NCI-H526 treated with DMSO at 0.1 percent for 48 hours (cell line): Measurements from ENCODE around the gene DCAF4.

ENCODE experiments used
- DNase-seq: peaks from one replicate; lab custom pipeline; 2025; lab: John Stamatoyannopoulos, UW

DCAF4 gene

DNA sequence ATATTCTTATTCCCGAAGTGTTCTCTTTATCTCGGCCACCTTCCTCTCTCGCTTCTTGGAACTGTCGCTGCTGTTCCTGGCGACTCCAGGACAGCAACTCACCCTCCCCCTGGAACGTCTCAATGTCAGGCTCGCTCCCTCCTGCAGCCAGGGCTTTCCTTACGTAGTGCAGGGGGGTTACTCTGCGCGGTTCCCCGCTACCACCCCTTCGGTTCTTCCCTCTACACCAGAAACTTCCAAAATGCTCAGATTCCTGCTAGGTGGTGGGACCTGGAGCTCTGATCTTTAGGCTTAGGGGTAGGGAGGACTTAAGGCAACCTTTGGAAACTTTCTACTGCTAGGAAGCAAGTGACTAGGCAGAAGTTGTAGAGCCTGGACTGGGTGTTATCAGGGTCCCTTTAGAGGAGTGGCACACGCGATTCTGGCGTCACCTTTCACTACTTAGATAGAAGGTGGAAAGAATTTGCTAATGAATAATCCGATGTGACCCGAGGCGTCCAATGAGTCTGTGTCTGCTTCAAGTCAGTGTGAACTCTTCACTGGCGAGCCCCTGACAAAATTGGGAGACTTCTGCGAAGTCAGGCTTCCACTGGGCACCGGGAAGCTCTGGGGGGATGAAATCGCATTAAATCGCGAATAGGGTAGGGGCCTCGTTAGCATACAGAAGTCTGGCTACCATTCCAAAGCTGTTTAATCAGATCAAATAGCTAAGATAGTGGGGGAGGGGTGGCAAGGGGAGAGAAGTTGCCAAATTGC is 31.5 kb upstream of the DCAF4 start:
- DNase-seq: no peak

DNA sequence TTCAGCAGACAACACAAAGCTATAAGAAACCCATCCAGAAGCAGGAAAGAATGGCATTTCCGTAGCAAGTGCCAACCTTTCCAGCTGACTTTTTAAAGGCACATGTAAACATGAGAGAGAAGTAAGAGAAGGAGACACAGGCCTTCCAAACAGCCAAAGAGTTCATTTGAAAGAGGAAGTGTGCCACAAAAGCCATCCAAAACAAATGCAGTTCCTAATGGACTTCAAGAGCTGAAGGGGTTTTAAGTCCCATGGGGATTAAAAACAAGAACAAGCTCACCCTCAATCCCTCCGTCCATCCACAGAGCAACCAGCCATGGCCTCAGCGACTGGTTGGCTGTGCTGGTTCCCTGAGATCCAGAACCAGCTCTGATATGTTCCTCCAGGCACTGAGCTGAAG is 27.8 kb upstream of the DCAF4 start:
- no peak for DNase-seq

DNA sequence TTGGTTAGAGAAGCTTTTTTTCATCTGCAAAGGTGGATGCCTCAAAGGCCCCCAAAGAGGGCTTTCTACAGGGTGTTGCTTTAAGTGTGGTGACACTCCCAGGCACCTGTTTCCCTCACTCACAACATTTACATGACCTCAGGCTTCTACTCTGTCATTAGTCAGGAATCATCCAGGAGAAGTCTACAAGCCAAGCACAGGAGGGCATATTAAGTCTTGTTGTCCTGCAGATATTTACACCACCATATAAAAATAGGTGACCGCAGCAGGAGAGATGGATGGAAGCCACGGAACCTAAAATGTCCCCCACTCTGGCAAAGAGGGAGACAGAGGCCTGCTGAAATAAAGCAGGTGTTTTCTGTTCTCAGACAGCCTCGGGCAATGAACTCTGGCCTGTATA is 24.9 kb upstream of the DCAF4 start:
- no peak for DNase-seq

DNA sequence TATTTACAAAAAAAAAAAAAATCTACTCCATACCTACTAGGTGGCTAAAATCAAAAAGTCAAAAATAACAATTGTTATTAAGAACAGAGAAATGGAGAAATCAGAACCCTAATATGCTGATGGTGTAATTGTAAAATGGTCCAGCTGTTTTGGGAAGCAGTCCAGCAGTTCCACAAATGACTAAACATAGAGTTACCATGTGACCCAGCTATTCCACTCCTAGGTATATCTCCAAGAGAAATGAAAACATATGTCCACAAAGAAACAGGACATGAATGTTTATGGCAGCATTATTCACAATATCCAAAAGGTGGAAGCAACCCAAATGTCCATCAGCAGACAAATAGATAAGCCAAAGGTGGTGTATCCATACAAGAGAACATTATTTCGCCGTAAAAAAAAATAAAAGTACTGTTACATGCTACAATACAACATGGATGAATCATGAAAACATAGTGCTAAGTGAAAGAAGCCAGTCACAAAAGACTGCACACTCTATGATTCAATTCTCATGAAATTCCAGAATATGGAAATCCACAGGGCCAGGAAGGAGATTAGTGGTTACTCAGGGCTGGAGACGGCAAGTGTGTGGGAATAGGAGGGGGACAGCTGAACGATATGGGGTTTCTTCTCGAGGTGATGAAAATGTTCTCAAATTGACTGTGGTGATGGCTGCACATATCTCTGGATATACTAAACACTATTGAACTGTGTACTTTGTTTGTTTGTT is 23.3 kb upstream of the DCAF4 start:
- no peak for DNase-seq

DNA sequence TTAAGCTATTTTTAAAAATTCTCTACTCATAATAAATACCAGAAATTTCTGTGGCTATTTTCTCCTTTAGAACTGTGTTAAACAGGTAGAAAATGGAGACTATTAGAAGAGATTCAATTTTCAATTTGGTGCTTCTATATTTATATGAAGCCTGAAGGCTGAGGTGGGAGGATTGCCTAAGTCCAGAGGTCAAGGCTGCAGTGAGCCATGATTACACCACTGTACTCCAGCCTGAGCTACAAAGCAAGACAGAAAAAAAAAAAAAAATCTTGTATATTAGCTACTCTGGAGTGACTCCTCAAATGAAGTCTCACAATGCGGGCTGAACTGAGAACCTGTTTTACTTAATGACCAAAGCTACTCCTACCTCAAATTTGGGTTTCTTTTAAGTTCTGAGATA is 22.5 kb upstream of the DCAF4 start:
- DNase-seq: no peak

DNA sequence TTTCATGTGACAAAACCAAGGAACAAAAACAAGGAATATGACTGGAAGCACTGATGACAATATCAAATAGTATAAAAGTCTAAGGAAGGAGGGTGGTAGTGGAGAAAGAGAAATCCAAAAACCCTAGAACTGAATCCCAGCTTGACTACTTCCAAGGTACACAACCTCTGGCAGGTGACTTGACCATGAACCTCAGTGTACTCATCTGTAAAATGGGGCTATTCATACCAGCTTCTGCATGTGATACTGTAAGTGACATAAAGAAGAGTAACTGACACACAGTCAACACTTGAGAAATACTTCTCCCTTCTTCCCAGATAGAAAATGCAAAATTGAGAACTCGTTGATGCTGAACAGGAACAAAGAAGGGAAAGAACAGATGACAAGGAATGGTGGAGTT is 22.0 kb upstream of the DCAF4 start:
- no peak for DNase-seq

DNA sequence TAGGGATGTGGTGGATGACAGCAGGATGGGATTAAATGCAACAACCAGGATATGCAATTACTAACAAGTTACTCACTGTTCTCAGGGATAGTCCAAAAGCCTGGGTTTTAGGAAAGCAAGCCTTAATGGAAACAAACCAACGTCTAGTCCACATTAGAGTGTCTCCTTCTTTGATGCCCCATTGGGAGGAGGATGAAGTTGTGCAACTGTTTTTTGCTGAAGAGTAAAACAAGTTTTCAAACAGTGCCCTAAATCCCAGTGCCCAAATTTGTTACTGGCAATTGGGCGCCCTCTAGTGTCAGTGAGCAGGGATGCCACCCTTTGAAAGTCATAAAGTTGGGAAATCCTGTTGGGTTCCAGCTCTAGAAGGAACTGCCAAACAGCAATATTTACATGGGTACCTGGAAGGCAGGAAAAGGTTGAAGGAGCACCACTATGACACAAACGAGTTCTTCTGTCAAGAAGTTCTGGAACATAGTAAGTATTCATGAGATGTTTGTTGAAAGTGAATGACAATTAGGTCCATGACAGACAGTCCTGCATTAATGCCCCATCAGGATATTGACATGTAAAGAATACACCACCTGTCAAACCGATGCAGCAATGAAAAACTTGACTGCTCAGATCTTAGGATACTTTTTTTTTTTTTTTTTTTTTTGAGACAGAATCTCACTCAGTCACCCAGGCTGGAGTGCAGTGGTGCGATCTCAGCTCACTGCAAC is 21.3 kb upstream of the DCAF4 start:
- peak; percentile 53 for DNase-seq

DNA sequence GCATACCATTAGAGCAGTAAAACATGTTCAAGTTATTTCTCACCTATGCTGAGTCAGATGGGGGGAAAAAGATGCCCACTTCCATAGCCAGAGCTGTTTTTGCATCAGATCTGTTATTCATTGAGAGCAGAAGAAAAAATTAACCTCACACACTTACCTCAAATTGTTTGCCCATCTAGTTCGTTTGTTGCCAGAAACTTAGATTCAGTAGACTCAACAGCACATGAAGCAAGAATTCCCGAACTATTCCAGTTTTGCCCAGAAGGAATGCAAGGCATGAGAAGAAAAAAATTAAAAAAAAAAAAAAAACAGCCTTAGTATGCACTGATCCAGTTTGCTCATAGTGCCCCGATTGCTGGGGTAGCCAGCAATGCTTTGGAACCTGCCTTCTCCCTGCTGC is 19.9 kb upstream of the DCAF4 start:
- no peak for DNase-seq

DNA sequence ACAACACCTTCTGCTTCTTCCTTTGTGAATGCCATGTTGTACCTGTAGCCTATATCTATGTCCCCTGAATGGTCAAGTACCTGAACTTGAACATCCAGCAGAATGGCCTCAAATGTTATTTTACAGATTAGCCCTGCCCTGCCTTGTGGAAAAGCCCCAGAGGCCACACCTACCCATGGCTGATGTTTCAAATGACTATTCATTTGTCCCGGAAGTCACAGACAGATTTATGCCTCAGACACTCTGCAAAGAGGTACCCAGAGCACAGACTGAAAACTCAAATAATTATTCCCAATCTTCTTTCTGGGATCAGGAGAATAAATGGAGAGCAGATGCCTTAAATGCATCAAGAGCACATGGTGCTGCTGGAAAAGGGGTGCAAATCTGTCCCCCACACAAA is 19.4 kb upstream of the DCAF4 start:
- no peak for DNase-seq

DNA sequence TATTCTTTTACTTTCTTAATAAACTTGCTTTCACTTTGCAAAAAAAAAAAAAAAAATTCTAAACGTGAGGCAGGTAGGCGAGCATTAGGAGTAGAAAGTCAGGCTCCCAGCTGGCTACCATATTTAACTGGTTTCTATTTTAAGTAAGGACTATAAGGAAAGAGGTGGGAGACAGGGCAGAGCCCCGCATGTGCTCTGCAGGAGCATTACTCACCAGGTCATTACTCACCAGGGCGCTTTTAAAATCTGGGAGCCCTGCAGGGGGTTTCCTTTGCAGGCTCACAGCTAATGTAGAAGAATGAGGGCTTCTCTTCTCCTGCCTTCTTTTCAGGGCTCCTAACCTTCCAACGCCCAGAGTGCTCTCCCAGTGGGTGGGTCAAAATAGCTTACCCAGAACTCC is 18.4 kb upstream of the DCAF4 start:
- DNase-seq: no peak

DNA sequence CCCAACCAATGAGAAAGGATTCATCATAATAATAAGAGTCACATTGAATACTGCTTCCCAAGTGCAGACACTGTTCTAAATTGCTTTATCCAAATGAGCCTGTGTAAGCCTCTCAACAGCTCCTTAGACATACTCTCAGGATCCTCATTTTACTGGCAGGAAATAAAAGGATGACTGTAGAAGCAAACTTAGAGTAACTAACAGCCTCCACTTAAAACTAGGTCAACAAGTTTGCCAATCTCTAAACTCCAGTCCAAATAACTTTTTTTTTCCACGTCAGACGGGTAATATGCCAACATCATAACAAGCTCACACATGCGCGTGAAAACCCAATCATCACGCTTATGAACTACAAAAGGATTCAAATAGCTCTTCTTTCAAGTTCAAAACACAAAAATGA is 17.1 kb upstream of the DCAF4 start:
- DNase-seq: no peak

DNA sequence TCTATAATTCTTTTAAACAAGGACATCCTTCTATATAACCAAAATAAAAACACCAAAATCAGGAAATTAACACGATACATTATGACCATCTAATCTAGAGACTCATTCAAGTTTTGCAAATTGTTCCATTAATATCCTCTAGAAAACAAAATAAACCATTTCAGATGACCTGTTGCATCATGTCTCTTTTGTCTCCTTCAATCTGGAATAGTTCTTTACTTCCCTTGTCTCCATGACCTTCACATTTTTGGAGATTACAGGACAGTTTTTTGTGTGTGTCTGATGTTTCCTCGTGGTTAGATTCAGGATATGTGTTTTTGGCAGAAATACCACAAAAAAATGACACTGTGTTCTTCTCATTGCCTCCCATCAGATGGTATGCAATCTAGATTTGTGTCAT is 12.5 kb upstream of the DCAF4 start:
- no peak for DNase-seq

DNA sequence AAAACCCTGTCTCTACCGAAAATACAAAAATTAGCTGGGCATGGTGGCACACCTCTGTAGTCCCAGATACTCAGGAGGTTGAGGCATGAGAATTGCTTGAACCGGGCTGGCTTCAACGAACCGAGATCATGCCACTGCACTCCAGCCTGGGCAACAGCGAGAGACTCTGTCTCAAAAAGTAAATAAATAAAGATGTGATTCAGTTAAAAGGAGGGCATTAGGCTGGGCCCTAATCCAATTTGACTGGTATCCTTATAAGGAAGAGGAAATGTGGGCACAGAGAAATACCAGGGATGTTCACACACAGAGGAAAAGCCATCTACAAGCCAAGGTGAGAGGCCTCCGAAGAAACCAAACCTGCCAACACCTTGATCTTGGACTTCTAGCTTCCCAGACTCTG is 10.1 kb upstream of the DCAF4 start:
- no peak for DNase-seq

DNA sequence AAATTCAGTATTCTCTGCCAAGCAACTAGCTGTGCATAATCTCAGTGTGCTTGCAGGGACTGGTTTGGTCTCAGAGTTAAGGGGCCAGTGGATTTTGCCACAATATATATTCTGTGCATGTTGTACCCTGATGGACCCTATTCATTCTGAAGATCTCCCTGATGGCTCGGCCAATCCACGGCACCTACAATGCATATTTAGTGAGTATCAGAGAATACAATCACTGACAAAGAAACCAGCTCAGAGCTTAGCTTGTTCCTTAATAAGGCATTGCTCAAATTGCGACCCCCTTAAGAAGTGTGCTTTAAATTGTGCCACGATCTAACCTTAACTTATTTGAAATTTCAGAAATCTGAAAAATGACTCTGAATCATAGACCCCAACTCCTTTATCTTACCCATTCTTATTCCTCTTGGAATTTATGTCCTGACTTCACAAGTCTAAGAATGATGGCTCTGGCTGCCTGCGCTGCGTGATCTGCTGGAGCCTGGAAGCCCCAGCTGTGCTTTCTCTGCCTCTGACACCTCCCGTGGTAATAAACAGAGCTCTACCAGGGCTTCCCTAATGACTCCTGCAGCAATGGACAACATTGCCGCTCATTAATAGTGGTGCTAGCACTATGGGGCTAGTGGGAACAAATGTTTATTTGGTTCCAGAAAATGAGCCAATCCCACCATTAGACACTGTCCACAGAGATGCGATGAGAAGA is 9.0 kb upstream of the DCAF4 start:
- no peak for DNase-seq

DNA sequence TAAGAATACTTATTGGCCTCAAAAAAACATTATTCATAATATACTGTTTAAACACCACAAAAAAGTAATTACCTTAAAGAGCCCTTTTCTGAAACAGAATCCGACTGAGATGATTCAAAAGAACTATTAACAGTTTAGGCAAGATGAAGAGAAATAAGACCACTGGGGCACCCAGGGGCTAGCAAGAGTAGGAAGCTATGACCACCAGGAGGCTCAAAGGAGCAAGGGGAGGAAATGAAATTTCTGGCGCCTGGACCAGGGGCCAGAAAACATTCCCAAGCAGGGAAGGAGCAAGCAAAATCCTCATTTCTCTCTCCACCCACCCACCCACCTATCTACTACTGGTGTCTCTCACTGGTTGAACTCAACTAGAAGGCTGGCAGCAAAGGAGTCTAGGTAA is 6.3 kb upstream of the DCAF4 start:
- DNase-seq: no peak

DNA sequence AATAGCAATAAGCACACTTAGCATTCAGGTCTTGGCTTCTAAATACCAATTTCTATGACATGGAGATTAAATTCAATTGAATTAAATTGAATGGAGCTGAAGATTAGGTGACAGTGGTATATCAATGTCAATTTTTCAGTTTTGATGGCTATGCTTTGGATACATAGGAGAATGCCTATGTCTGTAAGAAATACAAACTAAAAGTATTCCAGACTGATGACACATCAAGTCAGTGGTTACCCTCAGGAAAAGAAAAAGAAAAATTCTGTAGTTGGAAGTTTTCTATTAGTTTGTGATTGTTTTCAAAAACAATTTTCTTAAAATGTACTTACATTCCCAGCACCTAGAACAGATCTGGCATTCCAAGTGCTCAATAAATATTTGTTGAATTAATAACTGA is 4.9 kb upstream of the DCAF4 start:
- no peak for DNase-seq

DNA sequence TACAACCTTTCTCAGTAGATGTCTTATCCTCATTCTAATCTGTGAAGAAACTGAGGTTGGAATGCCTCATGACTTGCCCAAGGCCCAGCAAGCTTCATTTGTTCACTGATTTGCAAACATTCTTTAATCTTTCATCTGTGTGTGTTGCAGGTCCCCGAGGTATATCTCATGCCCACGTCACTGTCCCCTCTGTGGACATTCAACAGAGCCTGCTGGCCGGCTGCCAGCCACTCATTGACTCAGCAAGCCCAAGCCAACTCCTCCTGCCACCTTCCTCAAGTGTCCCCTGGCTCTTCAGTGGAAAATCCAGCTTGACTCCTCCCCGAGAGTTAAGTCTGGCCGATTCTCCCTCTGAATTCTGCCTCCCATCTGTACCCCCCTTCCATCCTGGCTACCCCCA is 1.9 kb upstream of the DCAF4 start:
- no peak for DNase-seq

DNA sequence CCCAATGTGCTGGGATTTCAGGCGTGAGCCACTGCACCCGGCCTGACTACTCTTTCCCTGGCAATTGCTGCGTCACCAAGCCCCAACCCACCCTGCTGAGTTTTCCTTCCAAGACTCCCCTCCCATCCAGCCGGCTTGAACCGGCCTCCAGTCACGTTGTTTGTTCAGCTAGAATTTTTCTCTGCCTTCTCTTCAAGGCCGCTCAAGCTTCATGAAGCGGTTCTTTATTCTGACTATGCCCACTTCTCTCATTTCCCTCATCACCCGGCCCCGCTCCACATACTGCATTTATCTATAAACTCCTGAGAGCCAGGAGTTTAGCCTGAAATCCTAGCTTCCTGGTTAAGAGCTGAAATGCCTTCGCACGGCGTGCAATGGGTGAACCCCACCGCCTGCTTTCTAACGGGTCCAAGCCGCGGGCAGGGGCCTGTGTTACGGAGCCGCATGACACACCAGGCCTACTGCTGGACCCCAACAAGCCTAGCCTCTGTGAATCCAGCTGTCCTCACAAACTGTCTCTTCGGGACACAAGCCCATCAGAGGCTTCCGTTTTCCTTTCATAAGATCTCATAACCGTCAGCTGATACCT is 999 bp upstream of the DCAF4 start:
- no peak for DNase-seq

DNA sequence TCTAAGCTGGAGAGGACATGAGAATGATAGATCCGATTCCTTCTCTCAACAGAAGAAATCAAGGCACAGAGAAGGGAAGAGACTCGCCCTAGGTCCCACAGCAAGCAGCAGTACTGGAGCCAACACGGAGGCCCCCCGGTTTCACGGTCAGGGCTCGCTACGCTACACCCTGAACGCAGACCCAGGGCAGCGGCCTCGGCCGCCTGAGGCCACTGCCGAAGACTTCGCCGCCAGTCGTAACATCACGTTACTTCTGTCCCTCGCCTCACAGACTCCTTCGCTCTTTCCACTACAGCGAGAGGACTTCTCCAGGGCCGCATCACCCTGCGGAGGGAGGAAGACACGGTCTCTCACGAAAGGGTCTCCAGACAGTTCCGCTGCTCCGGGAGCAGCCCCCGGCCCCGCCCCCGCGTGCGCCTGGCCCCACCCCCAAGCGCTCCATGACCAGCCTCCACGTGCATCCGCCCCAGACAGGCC is 411 bp upstream of the DCAF4 start:
- DNase-seq: no peak

DNA sequence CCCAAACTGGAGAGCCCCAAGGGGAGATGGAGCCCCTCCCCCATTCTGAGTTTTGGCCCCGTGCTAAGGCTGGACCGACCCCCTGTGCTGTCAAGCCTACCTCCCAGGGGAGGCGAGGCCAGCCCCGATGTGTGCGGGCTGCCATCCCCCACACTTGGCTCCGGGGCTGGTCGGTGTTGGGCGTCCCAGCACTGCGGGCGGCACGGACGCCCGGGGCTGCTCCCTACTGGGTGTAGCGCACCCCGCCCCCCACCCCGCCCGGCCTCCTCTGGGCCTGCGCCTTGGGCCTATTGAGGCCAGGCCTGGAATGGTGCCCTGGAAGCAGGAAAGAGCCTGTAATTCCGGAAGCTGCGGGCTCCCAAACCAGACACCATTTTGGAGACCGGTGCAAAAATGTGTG is 2.6 kb downstream of the DCAF4 start:
- no peak for DNase-seq

DNA sequence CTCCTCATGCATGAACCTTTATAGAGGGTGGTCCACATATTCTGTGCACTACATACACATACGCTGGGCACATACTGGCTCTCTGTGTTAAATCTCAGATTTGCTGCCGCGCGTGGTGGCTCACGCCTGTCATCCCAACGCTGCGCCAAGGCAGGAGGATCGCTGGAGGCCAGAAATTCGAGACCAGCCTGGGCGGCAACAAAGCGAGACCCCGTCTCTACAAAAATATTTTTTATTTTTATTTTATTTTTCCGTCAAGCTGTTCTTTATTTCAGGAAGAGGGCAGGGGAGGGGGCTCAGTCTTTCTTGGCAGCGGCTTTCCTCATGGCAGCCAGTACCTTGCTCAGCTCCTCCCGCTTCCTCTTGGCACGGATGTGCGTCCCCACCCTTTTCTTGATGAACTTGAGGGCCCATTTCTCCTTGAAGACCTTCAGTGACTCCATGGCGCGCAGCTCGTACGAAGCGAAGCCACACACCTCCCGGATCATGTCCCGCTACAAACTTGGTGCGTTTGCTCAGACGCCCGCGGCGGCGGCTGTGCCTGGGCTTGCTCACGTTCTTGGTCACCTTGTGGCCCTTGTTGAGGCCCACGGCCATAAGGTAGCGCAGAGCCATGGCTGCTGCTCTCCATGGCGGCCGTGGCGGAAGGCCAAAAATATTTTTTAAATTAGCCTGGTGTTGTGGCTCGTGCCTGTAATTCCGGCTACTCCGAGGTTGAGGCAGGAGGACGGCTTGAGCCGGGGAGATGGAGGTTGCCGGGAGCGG is 3.2 kb downstream of the DCAF4 start:
- DNase-seq: no peak
